GM21381 (cell line): ENCODE measurements around the gene IGFBP1.

Experiments used
- ATAC-seq: cut with Tn5 transposase; IDR thresholded peaks from one replicate; pipeline ENCODE4 v1.9.1; 2021; ENCODE audit warnings: mild to moderate bottlenecking, moderate library complexity; ENCODE audit not compliant: unreplicated experiment

The IGFBP1 gene

GRCh38 chr7:45901566-45901965, 13.3 kb downstream of the IGFBP1 start:
- no peak for ATAC-seq

GRCh38 chr7:45902820-45903219, 14.5 kb downstream of the IGFBP1 start:
- no peak for ATAC-seq

- ATAC-seq, result no peak
Observed at GRCh38 chr7:45909561-45909960, 21.3 kb downstream of the IGFBP1 start.

GRCh38 chr7:45910855-45911254, 22.6 kb downstream of the IGFBP1 start:
- no peak for ATAC-seq

GRCh38 chr7:45911311-45911710, 23.0 kb downstream of the IGFBP1 start:
- ATAC-seq, result no peak

GRCh38 chr7:45912972-45913371, 24.7 kb downstream of the IGFBP1 start:
- no peak for ATAC-seq

GRCh38 chr7:45914911-45915310, 26.6 kb downstream of the IGFBP1 start:
- no peak for ATAC-seq

- ATAC-seq, result no peak
Observed at GRCh38 chr7:45915606-45916005, 27.3 kb downstream of the IGFBP1 start.

- no peak for ATAC-seq
Observed at GRCh38 chr7:45917064-45917463, 28.8 kb downstream of the IGFBP1 start.

GRCh38 chr7:45917658-45918057, 29.4 kb downstream of the IGFBP1 start:
- ATAC-seq, result peak; percentile 60

GRCh38 chr7:45918556-45918955, 30.3 kb downstream of the IGFBP1 start:
- ATAC-seq, result no peak

GRCh38 chr7:45919231-45919784, 31.0 kb downstream of the IGFBP1 start:
- ATAC-seq, result no peak

GRCh38 chr7:45919993-45920459, 31.7 kb downstream of the IGFBP1 start:
- ATAC-seq, result no peak

- no peak for ATAC-seq
Observed at GRCh38 chr7:45920502-45921380, 32.5 kb downstream of the IGFBP1 start, which contains the start of gene IGFBP3. Gene IGFBP3 (minus strand): TSS chr7:45921272. CDS start chr7:45921140, 132 bp downstream.

- ATAC-seq, result no peak
Observed at GRCh38 chr7:45921381-45921698, 33.1 kb downstream of the IGFBP1 start.

GRCh38 chr7:45921699-45922519, 33.6 kb downstream of the IGFBP1 start:
- ATAC-seq, result no peak

- no peak for ATAC-seq
Observed at GRCh38 chr7:45922810-45923209, 34.5 kb downstream of the IGFBP1 start.

- ATAC-seq, result no peak
Observed at GRCh38 chr7:45923290-45923689, 35.0 kb downstream of the IGFBP1 start.

- ATAC-seq, result no peak
Observed at GRCh38 chr7:45923818-45924217, 35.5 kb downstream of the IGFBP1 start.

GRCh38 chr7:45924283-45924682, 36.0 kb downstream of the IGFBP1 start:
- no peak for ATAC-seq

GRCh38 chr7:45927721-45928120, 39.4 kb downstream of the IGFBP1 start:
- ATAC-seq, result no peak

- ATAC-seq, result no peak
Observed at GRCh38 chr7:45930967-45931366, 42.7 kb downstream of the IGFBP1 start.
